Esophagus squamous epithelium (tissue), 4 donors: Measurements from ENCODE around the gene LXN.

Source experiments
- POLR2A ChIP-seq, 4 donors: fragments of 450-650 bp; IDR thresholded peaks; one replicate each; pipeline ENCODE4 v1.6.1; 2017; ENCODE audit warnings: antibody characterized with exemption in 4 of 4, mild to moderate bottlenecking in 4 of 4, moderate library complexity in 3 of 4
- TF ChIP-seq, protein P1 (sequence below), 6 experiments: fragments of 450-650 bp in 4 of 6; fragments of 200-600 bp in 2 of 6; sonication (generic) in 2 of 6; IDR thresholded peaks; one replicate each; pipeline ENCODE4 v1.5.1; 2016 to 2019; ENCODE audit warnings: antibody characterized with exemption in 6 of 6, mild to moderate bottlenecking in 4 of 6, moderate library complexity in 4 of 6

DNA sequence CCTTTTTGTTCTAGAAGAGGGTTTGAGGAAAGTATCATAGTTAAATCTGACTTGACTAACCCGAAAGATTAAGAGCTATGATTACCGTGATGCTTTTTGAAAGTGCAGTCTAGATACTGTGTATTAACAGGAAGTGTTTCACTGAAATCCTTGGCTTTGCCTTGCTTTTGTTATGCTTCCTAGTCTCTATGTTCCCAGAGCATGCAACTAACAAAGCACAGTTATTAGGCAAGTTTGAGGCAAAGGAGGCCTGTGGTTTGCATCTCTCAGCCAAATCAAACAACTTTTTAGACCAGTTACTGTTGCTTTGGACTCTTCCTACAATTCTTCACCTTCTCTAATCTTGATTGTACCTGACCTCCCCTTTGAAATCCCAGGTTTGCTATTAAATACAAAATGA, 3.9 kb downstream of the LXN start:
- TF ChIP-seq, protein P1, sequence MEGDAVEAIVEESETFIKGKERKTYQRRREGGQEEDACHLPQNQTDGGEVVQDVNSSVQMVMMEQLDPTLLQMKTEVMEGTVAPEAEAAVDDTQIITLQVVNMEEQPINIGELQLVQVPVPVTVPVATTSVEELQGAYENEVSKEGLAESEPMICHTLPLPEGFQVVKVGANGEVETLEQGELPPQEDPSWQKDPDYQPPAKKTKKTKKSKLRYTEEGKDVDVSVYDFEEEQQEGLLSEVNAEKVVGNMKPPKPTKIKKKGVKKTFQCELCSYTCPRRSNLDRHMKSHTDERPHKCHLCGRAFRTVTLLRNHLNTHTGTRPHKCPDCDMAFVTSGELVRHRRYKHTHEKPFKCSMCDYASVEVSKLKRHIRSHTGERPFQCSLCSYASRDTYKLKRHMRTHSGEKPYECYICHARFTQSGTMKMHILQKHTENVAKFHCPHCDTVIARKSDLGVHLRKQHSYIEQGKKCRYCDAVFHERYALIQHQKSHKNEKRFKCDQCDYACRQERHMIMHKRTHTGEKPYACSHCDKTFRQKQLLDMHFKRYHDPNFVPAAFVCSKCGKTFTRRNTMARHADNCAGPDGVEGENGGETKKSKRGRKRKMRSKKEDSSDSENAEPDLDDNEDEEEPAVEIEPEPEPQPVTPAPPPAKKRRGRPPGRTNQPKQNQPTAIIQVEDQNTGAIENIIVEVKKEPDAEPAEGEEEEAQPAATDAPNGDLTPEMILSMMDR (IDR thresholded peaks at IDR 0.05): no peak
- TF ChIP-seq POLR2A (IDR thresholded peaks at IDR 0.05): no peak
